Liver (tissue), 3 donors: ENCODE data around the gene PLXND1.

Source experiments
- EGR1 ChIP-seq, 2 donors: IDR thresholded peaks; 2 replicates each; pipeline ENCODE4 v1.6.1; 2016 to 2018; ENCODE audit warnings: antibody characterized with exemption in 2 of 2, low read depth in 2 of 2
- GABPA ChIP-seq, 2 donors: IDR thresholded peaks in 1 of 2; conservative IDR thresholded peaks in 1 of 2; 2 replicates each; pipeline ENCODE4 v1.6.1; 2016; ENCODE audit warnings: antibody characterized with exemption in 2 of 2, mild to moderate bottlenecking in 1 of 2, moderate library complexity in 1 of 2
- RAD21 ChIP-seq, 2 donors: IDR thresholded peaks; 2 replicates each; pipeline ENCODE4 v1.6.1; 2016; ENCODE audit warnings: antibody characterized with exemption in 2 of 2, mild to moderate bottlenecking in 2 of 2
- REST ChIP-seq: IDR thresholded peaks from 2 replicates; pipeline ENCODE4 v1.6.1; 2016; ENCODE audit warnings: antibody characterized with exemption, mild to moderate bottlenecking
- YY1 ChIP-seq: IDR thresholded peaks from 2 replicates; pipeline ENCODE4 v1.6.1; 2016; ENCODE audit warnings: antibody characterized with exemption, mild to moderate bottlenecking
- TF ChIP-seq, protein P1 (sequence below): fragments of 150-350 bp; IDR thresholded peaks from 2 replicates; pipeline ENCODE4 v1.5.1; 2017; ENCODE audit warnings: improper control_type of control experiment, low read depth, low read length; ENCODE audit not compliant: missing input control
- donor health status: healthy.
- donor health status: healthy.

DNA sequence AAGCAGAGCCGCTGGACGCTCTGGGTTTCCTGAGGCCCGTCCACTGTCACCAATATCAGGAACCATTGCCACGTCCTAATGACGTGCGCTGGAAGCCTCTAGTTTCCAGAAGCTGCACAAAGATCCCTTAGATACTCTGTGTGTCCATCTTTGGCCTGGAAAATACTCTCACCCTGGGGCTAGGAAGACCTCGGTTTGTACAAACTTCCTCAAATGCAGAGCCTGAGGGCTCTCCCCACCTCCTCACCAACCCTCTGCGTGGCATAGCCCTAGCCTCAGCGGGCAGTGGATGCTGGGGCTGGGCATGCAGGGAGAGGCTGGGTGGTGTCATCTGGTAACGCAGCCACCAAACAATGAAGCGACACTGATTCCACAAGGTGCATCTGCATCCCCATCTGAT, 74.8 kb downstream of the PLXND1 start:
- TF ChIP-seq, protein P1, sequence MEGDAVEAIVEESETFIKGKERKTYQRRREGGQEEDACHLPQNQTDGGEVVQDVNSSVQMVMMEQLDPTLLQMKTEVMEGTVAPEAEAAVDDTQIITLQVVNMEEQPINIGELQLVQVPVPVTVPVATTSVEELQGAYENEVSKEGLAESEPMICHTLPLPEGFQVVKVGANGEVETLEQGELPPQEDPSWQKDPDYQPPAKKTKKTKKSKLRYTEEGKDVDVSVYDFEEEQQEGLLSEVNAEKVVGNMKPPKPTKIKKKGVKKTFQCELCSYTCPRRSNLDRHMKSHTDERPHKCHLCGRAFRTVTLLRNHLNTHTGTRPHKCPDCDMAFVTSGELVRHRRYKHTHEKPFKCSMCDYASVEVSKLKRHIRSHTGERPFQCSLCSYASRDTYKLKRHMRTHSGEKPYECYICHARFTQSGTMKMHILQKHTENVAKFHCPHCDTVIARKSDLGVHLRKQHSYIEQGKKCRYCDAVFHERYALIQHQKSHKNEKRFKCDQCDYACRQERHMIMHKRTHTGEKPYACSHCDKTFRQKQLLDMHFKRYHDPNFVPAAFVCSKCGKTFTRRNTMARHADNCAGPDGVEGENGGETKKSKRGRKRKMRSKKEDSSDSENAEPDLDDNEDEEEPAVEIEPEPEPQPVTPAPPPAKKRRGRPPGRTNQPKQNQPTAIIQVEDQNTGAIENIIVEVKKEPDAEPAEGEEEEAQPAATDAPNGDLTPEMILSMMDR = no peak
- TF ChIP-seq RAD21 (IDR thresholded peaks at IDR 0.05) = no peak
- no peak for TF ChIP-seq GABPA (IDR thresholded peaks at IDR 0.05 in 1 of 2, conservative IDR thresholded peaks at IDR 0.05 in 1 of 2)
- TF ChIP-seq YY1 = no peak
- no peak for TF ChIP-seq REST
- no peak for TF ChIP-seq EGR1 (IDR thresholded peaks at IDR 0.05; ENCODE audit: low read depth in 2 of 2)
